Heart left ventricle (tissue), 16 donors: ENCODE data around the gene IMPDH2. TPM values are rescaled to one million over a fixed set of nuclear protein-coding genes. Genes with fewer than 3 reads are reported as not detected.

Experiments used
- ATAC-seq, 4 donors: fragments of 200-7000 bp; cut with Tn5 transposase; one replicate each; pipeline ENCODE4 v1.9.1; 2020 to 2022; ENCODE audit warnings: moderate library complexity in 4 of 4, mild to moderate bottlenecking in 3 of 4, moderate number of reproducible peaks in 1 of 4
- DNase-seq, 5 donors: peaks; one replicate each; pipeline ENCODE4 v3.0.0-alpha.2; 2020
- H3K27ac ChIP-seq, 12 donors: fragments of 200-600 bp; sonication (generic) in 4 of 12; one replicate each; pipeline versions ENCODE4 v1.5.0 to v1.8.0; 2016 to 2022; ENCODE audit warnings: mild to moderate bottlenecking in 2 of 12
- H3K27me3 ChIP-seq, 9 donors: fragments of 200-600 bp; sonication (generic) in 2 of 9; one replicate each; pipeline versions ENCODE4 v1.5.1 to v1.8.0; 2016 to 2022; ENCODE audit warnings: mild to moderate bottlenecking in 3 of 9
- H3K36me3 ChIP-seq, 9 donors: fragments of 200-600 bp; sonication (generic) in 2 of 9; one replicate each; pipeline versions ENCODE4 v1.5.0 to v1.8.0; 2018 to 2022; ENCODE audit warnings: mild to moderate bottlenecking in 2 of 9
- H3K4me1 ChIP-seq, 12 donors: fragments of 200-600 bp; sonication (generic) in 4 of 12; one replicate each; pipeline versions ENCODE4 v1.5.0 to v1.8.0; 2016 to 2022; ENCODE audit warnings: mild to moderate bottlenecking in 3 of 12
- H3K4me3 ChIP-seq, 12 donors: fragments of 200-600 bp; sonication (generic) in 4 of 12; one replicate each; pipeline versions ENCODE4 v1.5.0 to v1.8.0; 2017 to 2022; ENCODE audit warnings: mild to moderate bottlenecking in 9 of 12, moderate library complexity in 4 of 12
- H3K9me3 ChIP-seq, 12 donors: fragments of 200-600 bp; sonication (generic) in 4 of 12; one replicate each; pipeline versions ENCODE4 v1.5.0 to v1.8.0; 2016 to 2022; ENCODE audit warnings: mild to moderate bottlenecking in 1 of 12
- POLR2A ChIP-seq, 2 donors: fragments of 450-650 bp; IDR thresholded peaks; one replicate each; pipeline ENCODE4 v1.6.1; 2017; ENCODE audit warnings: antibody characterized with exemption in 2 of 2, mild to moderate bottlenecking in 2 of 2, moderate library complexity in 2 of 2
- WGBS, 4 donors: extraction: QIAGEN DNeasy Blood & Tissue Kit in 2 of 4; methylation state at CpG; one replicate each; pipeline versions ENCODE4 v1.1.5 to v1.1.7; 2013 to 2018; 5-methylcytosine and 5-hydroxymethylcytosine counted together
- intact Hi-C, 10 donors: fragments of 100-400 bp; cut with DNase I; formaldehyde crosslinking; loops; one replicate each; pipeline versions ENCODE4 v1.11.1 to v1.14.2; 2022
- polyA plus RNA-seq, 2 donors: library from polyadenylated mRNA; stranded (reverse); fragments of 200-250 nt; gene quantifications; one replicate each; pipeline ENCODE4 v1.2.3, GENCODE V29; 2013
- total RNA-seq, 9 donors: library from RNA; depleted of rRNA in 2 of 9; stranded (reverse); fragments of >200 nt in 2 of 9; fragmentation: NEBNext Ultra II Directional in 3 of 9; extraction: Animal tissue kit (Norgen Biotek cat#: 25700) in 3 of 9; gene quantifications; one replicate each; pipeline versions ENCODE4 v1.1.0 to v1.2.4, GENCODE V29; 2016 to 2023
- TF ChIP-seq, protein P1 (sequence below), 12 donors: fragments of 200-600 bp; sonication (generic) in 4 of 12; IDR thresholded peaks; one replicate each; pipeline versions ENCODE4 v1.5.0 to v1.8.0; 2018 to 2022; ENCODE audit warnings: antibody characterized with exemption in 12 of 12, mild to moderate bottlenecking in 5 of 12
- donor health status: ischemic (EF 13 %, LVEDD 7.1; RV severe dilation, severe dysfunction).
- donor health status: healthy with polysubstance abuse.
- donor health status: DM: no; HTN: yes; CAD: no.
- donor health status: DM: no; HTN: no; CAD: no.
- donor health status: ischemic (EF 25% LVEDD 6.9; RV normal size, moderate dysfunction).
- donor health status: ischemic (EF 25% LVEDD 5.7; RV mildly dilated, moderate dysfunction).
- donor health status: healthy.
- donor health status: DM: yes; HTN: yes; CAD: no.
- donor health status: ischemic (EF 35%, LVEDD 5.7; RV mildly dilated, moderate dysfunction).
- donor health status: nonischemic (EF 11% LVEDD 7.7; RV severe dilation, severe dysfunction).
- donor health status: DM: yes; HTN: yes; CAD: no.
- donor health status: PGD.
- donor health status: ischemic (EF 29% LVEDD 5.4; RV normal size, mild dysfunction).
- donor health status: nonischemic (EF 23%, LVEDD 6.1; RV moderate dilation, normal function).

Gene IMPDH2
- total and polyA plus RNA-seq, 11 donors, result 35.9 to 116 (median 55.4) TPM

- Histone ChIP-seq H3K36me3 (peaks cover 0 to 30% (median 3%) of the 10 kb centered on the region in 9 donors), H3K27me3 (no peaks in the 10 kb centered on the region), H3K4me1 (no peaks in the 10 kb centered on the region), H3K27ac (no peak overlapping the region), H3K4me3 (no peak overlapping the region), H3K9me3 (no peaks in the 10 kb centered on the region)
- DNase-seq (no peak), ATAC-seq (no peak)
- no peak for TF ChIP-seq POLR2A (IDR thresholded peaks at IDR 0.05)
- TF ChIP-seq, protein P1, sequence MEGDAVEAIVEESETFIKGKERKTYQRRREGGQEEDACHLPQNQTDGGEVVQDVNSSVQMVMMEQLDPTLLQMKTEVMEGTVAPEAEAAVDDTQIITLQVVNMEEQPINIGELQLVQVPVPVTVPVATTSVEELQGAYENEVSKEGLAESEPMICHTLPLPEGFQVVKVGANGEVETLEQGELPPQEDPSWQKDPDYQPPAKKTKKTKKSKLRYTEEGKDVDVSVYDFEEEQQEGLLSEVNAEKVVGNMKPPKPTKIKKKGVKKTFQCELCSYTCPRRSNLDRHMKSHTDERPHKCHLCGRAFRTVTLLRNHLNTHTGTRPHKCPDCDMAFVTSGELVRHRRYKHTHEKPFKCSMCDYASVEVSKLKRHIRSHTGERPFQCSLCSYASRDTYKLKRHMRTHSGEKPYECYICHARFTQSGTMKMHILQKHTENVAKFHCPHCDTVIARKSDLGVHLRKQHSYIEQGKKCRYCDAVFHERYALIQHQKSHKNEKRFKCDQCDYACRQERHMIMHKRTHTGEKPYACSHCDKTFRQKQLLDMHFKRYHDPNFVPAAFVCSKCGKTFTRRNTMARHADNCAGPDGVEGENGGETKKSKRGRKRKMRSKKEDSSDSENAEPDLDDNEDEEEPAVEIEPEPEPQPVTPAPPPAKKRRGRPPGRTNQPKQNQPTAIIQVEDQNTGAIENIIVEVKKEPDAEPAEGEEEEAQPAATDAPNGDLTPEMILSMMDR (IDR thresholded peaks at IDR 0.05), result no peak
- WGBS, 4 donors, result 72 to 81% (median 77%) methylated on average over 20 of the region's 20 CpGs
- intact Hi-C loops, result no loop called here
Measured at GRCh38 chr3:48997714-48998637, 31.2 kb downstream of the IMPDH2 start.

- no peaks in the 10 kb centered on the region for H3K9me3 ChIP-seq
- H3K4me3 ChIP-seq, result no peak overlapping the region
- 61 to 81% (median 75%) methylated on average over 8 of the region's 8 CpGs for WGBS, 4 donors
- no peak for TF ChIP-seq POLR2A (IDR thresholded peaks at IDR 0.05)
- TF ChIP-seq, protein P1 (IDR thresholded peaks at IDR 0.05), result no peak
- H3K36me3 ChIP-seq, result peaks cover 0 to 34% (median 3%) of the 10 kb centered on the region in 9 donors
- H3K27me3 ChIP-seq, result no peaks in the 10 kb centered on the region
- no peak overlapping the region for H3K27ac ChIP-seq
- ATAC-seq (no peak), DNase-seq (no peak)
- H3K4me1 ChIP-seq, result peaks cover 0 to 2% (median under 1%) of the 10 kb centered on the region in 12 donors
- intact Hi-C loops, result no loop called here
Measured at GRCh38 chr3:48997102-48997635, 32.0 kb downstream of the IMPDH2 start.

GRCh38 chr3:48996640-48997039 is 32.6 kb downstream of the IMPDH2 start:
- 93 to 97% (median 96%) methylated on average over 7 to 8 of the region's 8 CpGs for WGBS, 4 donors
- intact Hi-C loops, result no loop called here

DNA sequence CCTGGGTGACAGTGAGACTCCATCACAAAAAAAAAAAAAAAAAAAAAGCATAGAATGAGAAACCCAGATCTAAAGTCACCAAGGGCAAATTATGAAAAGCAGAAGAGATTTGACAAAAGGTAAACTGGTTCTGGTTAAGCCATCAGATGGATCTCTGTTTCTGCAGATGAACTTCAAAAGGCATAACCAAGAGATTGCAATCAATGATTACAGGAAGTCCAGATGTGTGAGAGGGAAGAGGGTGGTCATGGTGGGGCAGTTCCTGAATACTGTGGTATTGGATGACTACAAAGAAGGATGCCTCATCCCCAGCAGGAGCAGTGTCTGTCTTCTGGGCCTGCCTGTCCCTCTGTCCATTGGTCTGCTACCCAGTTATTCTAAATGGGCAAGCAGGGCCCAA is 35.4 kb downstream of the IMPDH2 start:
- intact Hi-C loops, result loop anchor here in 1 of 10 donors (5.0 kb wide), 1 partner anchor 453 kb away; no protein-coding TSS in a partner anchor

More at GRCh38 chr3:48996640-48997039, 32.6 kb downstream of the IMPDH2 start:
- H3K27ac ChIP-seq, result no peak overlapping the region
- ATAC-seq, result no peak
- peaks cover 0 to 8% (median 5%) of the 10 kb centered on the region in 12 donors for H3K4me1 ChIP-seq
- H3K4me3 ChIP-seq, result no peak overlapping the region
- no peaks in the 10 kb centered on the region for H3K9me3 ChIP-seq
- peaks cover 0 to 32% (median 3%) of the 10 kb centered on the region in 9 donors for H3K36me3 ChIP-seq
- DNase-seq, result no peak
- H3K27me3 ChIP-seq, result no peaks in the 10 kb centered on the region
- TF ChIP-seq, protein P1 (IDR thresholded peaks at IDR 0.05), result no peak
- TF ChIP-seq POLR2A (IDR thresholded peaks at IDR 0.05), result no peak

More for the DNA sequence above, 35.4 kb downstream of the IMPDH2 start:
- H3K4me3 ChIP-seq, result no peak overlapping the region
- ATAC-seq (no peak), DNase-seq (no peak)
- H3K36me3 ChIP-seq, result peaks cover 0 to 28% (median 3%) of the 10 kb centered on the region in 9 donors
- peaks cover 0 to 31% (median 20%) of the 10 kb centered on the region in 12 donors for H3K4me1 ChIP-seq
- H3K27me3 ChIP-seq, result no peaks in the 10 kb centered on the region
- no peak overlapping the region for H3K27ac ChIP-seq
- TF ChIP-seq, protein P1 (IDR thresholded peaks at IDR 0.05), result no peak
- TF ChIP-seq POLR2A (IDR thresholded peaks at IDR 0.05), result no peak
- no peaks in the 10 kb centered on the region for H3K9me3 ChIP-seq
